ENCODE data around the gene PRRC2C.
"Not testable (repeated sequence)": the region's sequence is repeated elsewhere in the genome, so short reads cannot be mapped to it uniquely, and the experiment has no call there.

PRRC2C gene
- long read RNA-seq, donor 1, partial matches to known transcripts = 32 of 34 reads
- long read RNA-seq, donor 1, other reads (novel, unspliced or antisense) = 0 of 34 reads
- long read RNA-seq, donor 2, partial matches to known transcripts = 15 of 15 reads
- long read RNA-seq, donor 2, other reads (novel, unspliced or antisense) = 0 of 15 reads
- long read RNA-seq, donor 3, partial matches to known transcripts = 47 of 49 reads
- long read RNA-seq, donor 3, other reads (novel, unspliced or antisense) = 0 of 49 reads
- long read RNA-seq, donor 4, partial matches to known transcripts = 115 of 117 reads
- long read RNA-seq, donor 4, other reads (novel, unspliced or antisense) = 0 of 117 reads
- long read RNA-seq, donor 5, partial matches to known transcripts = 13 of 16 reads
- long read RNA-seq, donor 5, other reads (novel, unspliced or antisense) = 0 of 16 reads
- long read RNA-seq, donor 6, partial matches to known transcripts = 129 of 131 reads
- long read RNA-seq, donor 6, other reads (novel, unspliced or antisense) = 0 of 131 reads
- long read RNA-seq, donor 7, partial matches to known transcripts = 196 of 201 reads
- long read RNA-seq, donor 7, other reads (novel, unspliced or antisense) = 0 of 201 reads
- long read RNA-seq, donor 8, partial matches to known transcripts = 44 of 47 reads
- long read RNA-seq, donor 8, other reads (novel, unspliced or antisense) = 0 of 47 reads

GRCh38 chr1:171485375-171486047, at the start of gene PRRC2C:
Gene PRRC2C, plus strand, starts transcription at chr1:171485530. Its CDS starts 26,559 bp downstream, at chr1:171512089.
- peak; percentile 93 for DNase-seq

- DNase-seq = no peak
These were observed 46.9 kb upstream of the PRRC2C start for GRCh38 chr1:171438441-171438840.

GRCh38 chr1:171440201-171440600, 45.1 kb upstream of the PRRC2C start:
- not testable (repeated sequence) for DNase-seq

- DNase-seq = not testable (repeated sequence)
These were observed 43.9 kb upstream of the PRRC2C start for GRCh38 chr1:171441278-171441895.

GRCh38 chr1:171446386-171446785, 38.9 kb upstream of the PRRC2C start:
- no peak for DNase-seq

- DNase-seq = no peak
These were observed 29.4 kb upstream of the PRRC2C start for GRCh38 chr1:171455967-171456366.

- DNase-seq = no peak
These were observed 27.9 kb upstream of the PRRC2C start for GRCh38 chr1:171457412-171457811.

- DNase-seq = no peak
These were observed 25.2 kb upstream of the PRRC2C start for GRCh38 chr1:171460018-171460620.

- no peak for DNase-seq
These were observed 17.7 kb upstream of the PRRC2C start for GRCh38 chr1:171467626-171468025.

GRCh38 chr1:171468120-171468750, 17.1 kb upstream of the PRRC2C start:
- no peak for DNase-seq

- no peak for DNase-seq
These were observed 14.6 kb upstream of the PRRC2C start for GRCh38 chr1:171470726-171471125.

- no peak for DNase-seq
These were observed 13.1 kb upstream of the PRRC2C start for GRCh38 chr1:171472183-171472647.

GRCh38 chr1:171476829-171477228, 8.5 kb upstream of the PRRC2C start:
- DNase-seq = no peak

- no peak for DNase-seq
These were observed 7.5 kb upstream of the PRRC2C start for GRCh38 chr1:171477804-171478203.

- no peak for DNase-seq
These were observed 5.3 kb upstream of the PRRC2C start for GRCh38 chr1:171480035-171480434.

- no peak for DNase-seq
These were observed 463 bp upstream of the PRRC2C start for GRCh38 chr1:171484760-171485374.

GRCh38 chr1:171486048-171486519, 754 bp downstream of the PRRC2C start:
- DNase-seq = no peak

- DNase-seq = no peak
These were observed 1.7 kb downstream of the PRRC2C start for GRCh38 chr1:171487038-171487437.

- DNase-seq = no peak
These were observed 3.0 kb downstream of the PRRC2C start for GRCh38 chr1:171488190-171488929.

GRCh38 chr1:171494076-171494475, 8.7 kb downstream of the PRRC2C start:
- no peak for DNase-seq

Measured in right kidney (tissue), 9 donors.